Measurements from ENCODE around the gene BSND.
"Not testable (repeated sequence)": the region's sequence is repeated elsewhere in the genome, so short reads cannot be mapped to it uniquely, and the experiment has no call there.

The BSND gene

GRCh38 chr1:55024163-55024562 lies 25.4 kb downstream of the BSND start:
- not testable (repeated sequence) for DNase-seq

- DNase-seq: not testable (repeated sequence)
Observed at GRCh38 chr1:55026682-55027081, 27.9 kb downstream of the BSND start.

- DNase-seq: not testable (repeated sequence)
Observed at GRCh38 chr1:55031098-55031497, 32.4 kb downstream of the BSND start.

- no peak for DNase-seq
Observed at GRCh38 chr1:55033265-55033614, 34.5 kb downstream of the BSND start.

- no peak for DNase-seq
Observed at GRCh38 chr1:55034476-55035133, 35.9 kb downstream of the BSND start.

GRCh38 chr1:55035904-55036303 lies 37.2 kb downstream of the BSND start:
- DNase-seq: no peak

- DNase-seq: no peak
Observed at GRCh38 chr1:55037733-55038551, 39.2 kb downstream of the BSND start.

GRCh38 chr1:55038552-55038838 lies 39.8 kb downstream of the BSND start:
- DNase-seq: no peak

- no peak for DNase-seq
Observed at GRCh38 chr1:55038974-55039341, 40.2 kb downstream of the BSND start.

- DNase-seq: no peak
Observed at GRCh38 chr1:55039342-55040082, 40.8 kb downstream of the BSND start, which contains the start of gene PCSK9. Gene PCSK9 (plus strand): TSS chr1:55039548. CDS start chr1:55039838, 290 bp downstream.

GRCh38 chr1:55040083-55040932 lies 41.6 kb downstream of the BSND start:
- no peak for DNase-seq

- no peak for DNase-seq
Observed at GRCh38 chr1:55040933-55041494, 42.3 kb downstream of the BSND start.

GRCh38 chr1:55041613-55042012 lies 42.9 kb downstream of the BSND start:
- DNase-seq: no peak

GRCh38 chr1:55043011-55043410 lies 44.3 kb downstream of the BSND start:
- DNase-seq: no peak

GRCh38 chr1:55043726-55044125 lies 45.0 kb downstream of the BSND start:
- DNase-seq: no peak

GRCh38 chr1:55044617-55045397 lies 46.1 kb downstream of the BSND start:
- DNase-seq: no peak

- no peak for DNase-seq
Observed at GRCh38 chr1:55045430-55045829, 46.7 kb downstream of the BSND start.

- no peak for DNase-seq
Observed at GRCh38 chr1:55046871-55047270, 48.1 kb downstream of the BSND start.

- DNase-seq: no peak
Observed at GRCh38 chr1:55047611-55048010, 48.9 kb downstream of the BSND start.

- no peak for DNase-seq
Observed at GRCh38 chr1:55048453-55049270, 49.9 kb downstream of the BSND start.
